Measurements from ENCODE around the gene PRKCE.
"Not testable (repeated sequence)": the region's sequence is repeated elsewhere in the genome, so short reads cannot be mapped to it uniquely, and the experiment has no call there.

The PRKCE gene

DNA sequence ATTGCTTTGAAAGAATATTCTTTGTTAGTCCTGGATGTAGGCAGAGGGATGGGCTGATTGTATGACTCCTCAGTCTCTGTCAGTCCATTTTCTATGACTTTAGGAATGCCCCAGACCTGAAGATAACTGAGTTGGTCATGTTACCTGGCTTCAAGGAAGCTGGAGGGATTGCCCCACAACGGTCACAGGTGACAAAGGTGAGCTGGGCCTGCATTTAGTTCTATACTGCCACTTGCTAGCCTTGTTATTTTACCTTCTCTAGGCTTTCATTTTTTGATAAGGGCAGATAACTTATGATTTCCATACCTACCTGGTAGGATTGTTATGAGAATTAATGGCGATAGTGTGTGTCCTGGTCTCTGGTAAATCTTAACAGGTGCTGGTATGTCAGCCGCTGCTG lies 260.1 kb downstream of the PRKCE start:
- no peak for DNase-seq (ENCODE audit: low read depth)

DNA sequence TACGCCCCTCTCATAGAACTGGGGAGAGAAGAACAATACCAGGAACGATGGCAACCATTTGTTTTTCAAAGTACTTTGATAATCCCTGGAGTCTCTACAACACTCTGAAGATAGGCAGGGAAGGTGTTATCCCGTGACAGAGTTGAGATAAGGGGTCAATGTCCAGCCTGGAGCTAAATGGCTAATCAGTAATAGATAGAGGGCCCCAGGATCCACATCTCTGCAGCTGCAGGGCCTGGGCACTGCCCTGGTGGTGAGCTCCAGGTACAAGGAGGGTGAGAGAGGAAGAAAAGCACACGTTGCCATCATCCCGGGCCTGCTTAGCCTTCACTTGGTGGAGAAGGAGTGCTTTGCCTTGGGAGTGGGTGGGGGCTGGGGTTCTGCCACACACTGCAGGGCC lies 260.6 kb downstream of the PRKCE start:
- DNase-seq (ENCODE audit: low read depth): no peak

DNA sequence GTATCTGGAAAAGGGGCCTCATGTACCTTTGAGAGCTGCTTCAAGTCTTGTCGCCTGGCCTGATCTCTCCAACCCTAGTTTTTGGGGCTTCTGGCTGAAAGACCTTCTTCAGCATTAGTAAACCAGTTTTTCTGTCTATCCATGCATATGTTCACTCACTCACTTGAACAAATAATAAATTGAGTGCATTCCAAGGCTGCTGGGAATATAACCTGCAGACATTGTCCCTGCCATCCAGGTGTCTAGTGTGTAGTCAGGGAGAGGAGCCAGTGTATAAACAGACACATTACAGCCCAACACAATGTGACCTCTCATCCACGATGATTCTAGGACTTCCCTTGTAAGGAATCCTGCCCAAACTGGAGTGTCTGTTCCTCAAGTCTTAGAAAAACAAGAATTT lies 262.1 kb downstream of the PRKCE start:
- no peak for DNase-seq (ENCODE audit: low read depth)

DNA sequence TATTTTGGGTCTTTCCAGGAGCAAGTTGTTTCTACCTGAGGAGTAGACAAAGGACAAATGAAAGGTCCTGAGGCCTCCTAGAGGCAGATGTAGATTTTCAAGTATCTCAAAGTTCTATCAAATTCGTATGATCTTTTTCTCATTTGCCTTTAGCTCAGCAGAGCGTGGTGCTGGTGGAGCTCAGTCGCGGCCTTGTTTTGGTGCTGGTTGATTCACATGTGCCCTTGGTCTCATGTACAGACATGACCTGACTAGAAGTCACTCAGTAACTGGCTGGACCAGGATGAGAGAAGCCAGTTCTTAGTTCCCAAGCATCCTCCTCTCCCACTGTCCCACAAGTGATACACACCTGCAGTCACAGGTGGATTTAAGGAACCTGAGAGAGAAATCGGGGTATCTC lies 264.0 kb downstream of the PRKCE start:
- no peak for DNase-seq (ENCODE audit: low read depth)

DNA sequence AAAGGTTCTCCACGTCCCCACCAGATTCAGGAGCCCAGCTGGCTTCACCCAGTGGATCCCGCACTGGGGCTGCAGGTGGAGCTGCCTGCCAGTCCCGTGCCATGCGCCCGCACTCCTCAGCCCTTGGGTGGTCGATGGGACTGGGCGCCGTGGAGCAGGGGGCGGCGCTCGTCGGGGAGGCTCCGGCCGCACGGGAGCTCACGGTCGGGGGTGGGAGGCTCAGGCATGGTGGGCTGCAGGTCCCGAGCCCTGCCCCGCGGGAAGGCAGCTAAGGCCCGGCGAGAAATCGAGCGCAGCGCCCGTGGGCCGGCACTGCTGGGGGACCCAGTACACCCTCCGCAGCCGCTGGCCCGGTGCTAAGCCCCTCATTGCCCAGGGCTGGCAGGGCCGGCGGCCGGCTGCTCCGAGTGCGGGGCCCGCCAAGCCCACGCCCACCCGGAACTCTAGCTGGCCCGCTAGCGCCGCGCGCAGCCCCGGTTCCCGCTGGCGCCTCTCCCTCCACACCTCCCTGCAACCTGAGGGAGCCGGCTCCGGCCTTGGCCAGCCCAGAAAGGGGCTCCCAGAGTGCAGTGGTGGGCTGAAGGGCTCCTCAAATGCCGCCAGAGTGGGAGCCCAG lies 266.2 kb downstream of the PRKCE start:
- DNase-seq (ENCODE audit: low read depth): not testable (repeated sequence)

DNA sequence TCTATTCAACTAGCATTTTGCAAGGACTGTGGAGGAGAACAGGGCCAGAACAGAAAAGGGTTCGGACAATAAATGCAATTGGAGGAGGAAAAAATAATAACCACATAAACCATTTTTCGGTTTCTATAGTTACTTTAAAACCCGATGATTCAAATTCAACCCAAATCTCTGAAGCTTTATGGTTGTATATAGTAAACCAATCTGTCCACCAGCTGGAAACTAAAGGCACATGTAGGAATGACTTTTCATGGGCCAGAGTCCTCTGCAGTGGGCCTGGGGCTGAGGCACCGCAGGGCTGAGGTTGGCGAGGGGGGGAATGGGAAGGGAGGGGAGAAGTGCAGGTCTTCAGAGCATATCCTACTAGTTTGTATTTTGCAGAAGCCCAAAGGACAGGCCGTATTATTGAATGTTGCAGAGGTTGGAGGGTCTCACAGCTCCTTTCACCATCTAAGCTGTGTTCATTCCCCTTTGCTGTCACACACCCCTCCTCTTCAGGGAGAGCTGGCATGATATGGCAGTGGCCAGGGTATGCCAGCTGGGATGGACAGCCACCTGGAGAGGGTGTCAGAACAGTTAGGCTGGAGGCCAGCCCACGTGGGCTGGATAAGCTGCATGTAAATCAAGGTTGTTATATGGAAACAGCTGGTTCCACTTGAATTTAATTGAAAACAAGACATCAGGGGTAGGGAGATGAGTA lies 267.1 kb downstream of the PRKCE start:
- no peak for DNase-seq (ENCODE audit: low read depth)

DNA sequence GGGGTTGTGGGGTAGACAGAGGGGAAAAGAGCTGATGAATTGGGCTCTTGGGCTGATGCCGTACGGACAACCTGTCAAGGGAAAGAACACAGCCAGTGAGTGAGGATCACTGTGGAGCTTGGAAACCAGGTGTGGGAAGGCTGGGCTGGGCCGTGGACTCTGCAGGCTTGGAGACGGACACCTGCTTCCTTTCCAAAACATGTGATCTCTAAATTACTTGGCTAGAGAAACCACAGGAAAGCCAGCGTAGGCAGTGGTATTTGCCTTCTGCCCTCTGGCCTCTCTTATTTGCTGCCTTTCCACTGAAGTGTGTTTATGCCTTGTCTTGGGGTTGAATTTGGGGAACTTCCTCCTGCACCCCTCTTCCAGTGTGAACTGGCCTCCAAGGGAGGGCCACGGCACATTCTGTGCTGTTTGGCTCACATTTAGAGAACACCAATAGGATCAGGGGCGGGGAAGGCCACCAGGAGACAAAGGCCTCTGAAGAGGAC lies 267.7 kb downstream of the PRKCE start:
- no peak for DNase-seq (ENCODE audit: low read depth)

DNA sequence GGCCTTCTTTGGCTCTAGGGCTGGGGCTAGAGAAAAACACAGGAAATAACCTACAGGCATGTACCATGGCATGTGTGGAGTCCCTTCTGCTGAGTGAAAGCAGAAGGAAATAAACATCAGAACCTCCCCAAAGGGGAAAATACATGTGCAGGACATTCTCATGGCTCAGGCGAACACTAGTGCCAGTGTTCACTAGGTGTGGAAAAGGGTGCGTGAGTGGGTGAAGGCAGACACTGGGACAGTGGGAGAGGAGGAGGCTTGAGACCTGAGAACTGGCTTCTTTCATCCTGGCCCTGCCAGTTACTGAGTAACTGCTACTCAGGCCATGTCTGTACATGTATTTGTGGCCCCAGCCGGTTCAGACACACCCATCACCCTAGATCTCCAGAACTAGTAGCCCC lies 268.2 kb downstream of the PRKCE start:
- no peak for DNase-seq (ENCODE audit: low read depth)

DNA sequence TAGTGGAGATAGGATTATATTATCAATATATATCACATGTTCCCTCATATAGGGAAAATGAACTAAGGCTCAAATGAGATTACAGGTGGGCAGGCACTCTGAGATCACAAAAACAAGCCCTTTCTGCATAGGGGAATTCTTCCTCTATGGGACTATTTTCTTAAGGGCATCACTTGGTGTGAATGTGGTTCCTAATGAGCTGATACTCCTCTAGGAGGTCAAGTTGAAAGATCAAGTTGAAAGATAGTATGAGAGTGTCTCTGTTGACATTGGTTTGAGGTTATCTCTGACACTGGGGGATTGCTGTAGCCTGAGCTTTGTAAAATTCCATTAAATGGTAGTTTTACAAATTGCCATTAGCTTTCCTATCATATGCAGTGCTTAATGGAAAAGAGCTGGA lies 270.4 kb downstream of the PRKCE start:
- DNase-seq (ENCODE audit: low read depth): no peak

DNA sequence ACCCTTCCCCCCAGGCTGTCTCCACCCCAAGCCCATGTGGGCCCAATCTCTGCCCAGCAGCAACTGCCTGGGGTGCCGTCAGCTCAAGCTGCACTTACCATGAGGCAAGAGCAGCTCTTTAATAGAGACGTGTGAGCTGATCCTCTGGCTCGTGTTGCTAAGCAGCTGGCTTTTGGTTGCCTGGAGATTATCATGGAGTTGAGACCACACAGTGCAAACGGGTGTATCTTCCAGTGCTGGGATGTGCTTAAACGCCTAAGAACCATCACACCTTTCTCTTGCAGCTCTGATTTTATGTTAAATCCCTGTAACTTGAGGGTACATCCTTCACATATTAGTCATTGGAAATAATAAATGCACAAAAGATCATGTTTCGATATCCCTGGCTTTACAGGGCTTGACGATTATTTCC lies 271.1 kb downstream of the PRKCE start:
- no peak for DNase-seq (ENCODE audit: low read depth)

DNA sequence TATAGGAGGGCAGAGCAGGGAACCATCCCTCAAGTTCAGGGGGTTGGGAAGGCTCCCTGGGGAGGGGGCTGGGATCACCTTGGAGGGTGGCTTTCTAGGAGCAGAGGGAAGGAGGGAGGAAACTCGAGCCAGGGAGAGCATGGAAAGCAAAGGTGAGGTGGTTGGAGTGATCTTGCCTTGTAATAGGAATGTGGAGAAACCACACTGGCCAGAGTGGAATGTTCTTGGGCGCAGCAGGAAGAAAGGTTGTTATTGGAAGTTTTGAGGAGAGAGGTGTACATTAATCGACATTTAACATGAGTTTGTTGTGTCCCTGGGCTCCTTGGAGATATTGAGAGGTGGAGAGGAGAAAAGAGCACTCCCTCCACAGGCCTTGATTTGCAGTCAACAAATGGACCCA lies 272.2 kb downstream of the PRKCE start:
- no peak for DNase-seq (ENCODE audit: low read depth)

DNA sequence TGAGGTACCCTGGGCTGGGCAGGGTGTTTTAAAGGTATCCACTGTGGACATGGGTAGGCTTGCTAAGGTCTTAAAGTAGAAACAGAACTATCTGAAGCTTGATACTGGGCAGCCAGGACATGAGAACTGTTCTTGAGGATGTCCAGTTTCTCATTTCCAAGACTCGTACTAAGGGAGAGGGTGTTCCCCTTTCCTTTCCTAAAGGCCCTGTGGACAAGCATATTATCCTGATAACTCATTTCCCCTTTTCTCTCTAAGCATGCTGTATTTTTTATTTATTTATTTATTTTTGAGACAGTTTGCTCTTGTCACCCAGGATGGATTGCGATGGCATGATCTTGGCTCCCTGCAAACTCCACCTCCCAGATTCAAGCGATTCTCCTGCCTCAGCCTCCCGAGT lies 273.6 kb downstream of the PRKCE start:
- DNase-seq (ENCODE audit: low read depth): no peak

DNA sequence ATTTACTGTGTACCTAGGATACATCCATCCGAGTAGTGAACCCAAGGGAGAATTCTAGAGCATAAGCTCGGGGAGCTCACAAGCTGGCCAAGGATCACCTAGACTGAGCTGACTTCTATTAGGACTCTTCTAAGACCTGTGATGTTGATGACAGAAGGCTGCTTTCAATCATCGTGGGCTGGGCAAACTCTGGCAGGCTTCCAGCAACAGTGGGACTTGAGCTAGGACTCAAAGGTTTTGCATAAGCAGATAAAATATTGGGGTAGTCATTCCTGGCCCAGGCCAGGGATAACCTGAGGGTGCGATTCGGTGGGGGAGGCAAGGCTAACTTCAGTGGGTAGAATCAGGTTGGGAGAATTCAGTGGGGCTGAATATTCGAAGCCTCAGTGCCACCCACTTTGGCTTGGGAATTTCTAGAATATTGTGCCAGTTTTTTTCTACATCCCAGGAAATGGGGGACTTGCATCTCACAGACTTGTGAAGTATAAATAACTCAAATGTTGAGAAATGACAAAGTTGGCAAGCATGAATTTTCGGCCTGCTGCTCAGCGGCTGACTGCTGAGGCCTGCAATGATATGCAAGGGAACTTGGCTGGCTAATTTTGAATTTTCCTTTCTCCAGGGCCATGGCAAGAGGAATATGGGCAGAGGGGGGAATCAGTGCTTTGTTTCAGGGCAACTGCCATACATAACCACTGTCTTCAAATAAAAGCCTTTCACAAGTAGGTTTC lies 274.3 kb downstream of the PRKCE start:
- DNase-seq (ENCODE audit: low read depth): no peak

DNA sequence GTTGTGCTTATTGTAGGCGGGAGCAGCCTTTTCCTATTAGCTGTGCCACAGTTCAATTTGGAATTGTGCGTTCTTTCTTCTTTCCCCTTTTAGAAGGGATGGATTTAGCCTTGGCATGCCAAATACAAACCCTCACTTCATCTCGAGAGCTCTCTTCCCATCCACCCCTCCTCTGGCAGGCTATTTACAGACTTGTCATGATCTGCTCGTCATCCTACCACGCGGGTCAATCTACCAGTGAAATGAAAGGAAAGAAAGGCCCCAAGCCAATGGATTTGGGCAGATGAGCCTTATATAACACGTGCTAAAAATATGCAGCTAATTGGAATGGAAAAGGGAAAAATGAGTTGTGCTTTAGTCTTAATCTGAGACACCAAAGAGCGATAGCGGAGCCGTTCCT lies 277.5 kb downstream of the PRKCE start:
- no peak for DNase-seq (ENCODE audit: low read depth)

DNA sequence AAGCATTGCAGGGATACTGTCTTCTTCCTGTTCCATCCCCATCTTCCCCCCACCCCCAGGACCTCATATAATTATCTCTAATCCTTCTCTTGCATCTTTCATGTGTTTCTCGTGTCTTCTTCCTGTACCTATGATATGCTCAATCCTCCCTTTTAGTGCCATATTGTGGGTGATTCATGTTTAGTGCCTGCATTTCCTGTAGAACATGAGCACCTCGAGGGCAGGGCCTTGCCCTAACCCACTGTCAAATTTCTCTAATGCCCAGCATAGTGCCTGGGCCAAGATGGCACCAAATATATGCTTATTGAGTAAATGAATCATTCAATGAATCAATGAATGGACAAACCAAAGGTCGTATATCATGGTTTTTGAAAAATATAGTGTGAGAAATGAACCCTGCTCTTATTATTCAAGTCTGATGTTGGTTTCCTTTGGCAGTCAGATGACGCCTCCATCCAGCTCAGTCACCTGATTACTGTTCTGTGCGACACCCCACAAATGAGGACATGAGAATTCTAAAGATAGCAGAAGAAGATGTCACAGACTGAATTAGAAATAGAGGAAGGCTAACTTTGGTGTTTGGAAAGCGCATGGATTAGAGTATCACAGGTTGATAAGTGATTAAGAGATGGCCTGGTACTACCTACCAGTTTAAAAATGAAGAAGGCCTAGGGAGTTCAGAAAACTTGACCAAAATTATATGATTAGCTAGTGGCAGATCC lies 278.4 kb downstream of the PRKCE start:
- no peak for DNase-seq (ENCODE audit: low read depth)

DNA sequence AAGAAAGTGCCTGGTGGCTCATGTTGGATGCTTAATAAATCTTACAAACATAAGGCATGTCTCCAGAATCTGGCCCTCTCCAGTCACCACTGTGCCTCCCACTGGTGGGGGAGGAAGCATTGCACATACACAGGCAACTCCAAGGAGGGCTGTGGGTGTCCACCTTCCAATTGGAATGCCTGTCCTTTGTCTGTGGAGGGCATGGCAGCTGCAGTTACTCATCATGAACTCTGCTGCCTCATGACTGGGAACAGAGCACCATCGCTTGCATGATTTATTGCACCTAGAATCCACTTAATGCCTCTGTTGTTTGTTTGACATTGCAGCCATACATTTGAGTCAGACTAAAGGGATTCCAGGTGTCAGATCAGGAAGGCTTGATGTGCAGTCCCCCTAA lies 278.9 kb downstream of the PRKCE start:
- DNase-seq (ENCODE audit: low read depth): no peak

DNA sequence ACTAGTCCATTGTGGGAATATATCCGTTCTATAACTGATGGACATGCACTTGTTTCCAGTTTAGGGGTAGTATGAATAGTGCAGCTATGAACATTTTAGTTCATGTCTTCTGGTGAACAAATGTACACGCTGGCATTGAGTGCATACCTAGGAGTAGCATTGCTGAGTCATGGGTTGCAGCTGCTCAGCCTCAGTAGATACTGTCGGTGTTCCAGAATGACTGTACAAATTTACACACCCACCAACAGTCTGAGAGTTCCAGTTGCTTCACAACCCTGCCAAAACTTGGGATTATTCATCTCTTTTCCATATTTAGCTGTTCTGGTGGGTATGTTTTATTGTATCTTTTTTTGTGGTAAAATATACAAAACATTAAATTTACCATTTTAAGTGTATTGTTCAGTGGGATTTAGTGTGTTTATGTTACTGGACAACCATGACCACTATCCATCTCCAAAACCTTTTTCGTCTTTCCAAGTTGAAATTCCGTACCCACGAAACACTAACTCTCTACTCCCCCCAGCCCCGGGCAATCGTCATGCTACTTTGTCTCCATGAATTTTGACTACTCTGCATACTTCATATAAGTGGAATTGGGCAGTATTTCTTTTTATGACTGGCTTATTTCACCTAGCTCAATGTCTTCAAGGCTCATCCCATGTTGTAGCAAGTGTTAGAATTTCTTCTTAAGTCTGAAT lies 281.0 kb downstream of the PRKCE start:
- no peak for DNase-seq (ENCODE audit: low read depth)

DNA sequence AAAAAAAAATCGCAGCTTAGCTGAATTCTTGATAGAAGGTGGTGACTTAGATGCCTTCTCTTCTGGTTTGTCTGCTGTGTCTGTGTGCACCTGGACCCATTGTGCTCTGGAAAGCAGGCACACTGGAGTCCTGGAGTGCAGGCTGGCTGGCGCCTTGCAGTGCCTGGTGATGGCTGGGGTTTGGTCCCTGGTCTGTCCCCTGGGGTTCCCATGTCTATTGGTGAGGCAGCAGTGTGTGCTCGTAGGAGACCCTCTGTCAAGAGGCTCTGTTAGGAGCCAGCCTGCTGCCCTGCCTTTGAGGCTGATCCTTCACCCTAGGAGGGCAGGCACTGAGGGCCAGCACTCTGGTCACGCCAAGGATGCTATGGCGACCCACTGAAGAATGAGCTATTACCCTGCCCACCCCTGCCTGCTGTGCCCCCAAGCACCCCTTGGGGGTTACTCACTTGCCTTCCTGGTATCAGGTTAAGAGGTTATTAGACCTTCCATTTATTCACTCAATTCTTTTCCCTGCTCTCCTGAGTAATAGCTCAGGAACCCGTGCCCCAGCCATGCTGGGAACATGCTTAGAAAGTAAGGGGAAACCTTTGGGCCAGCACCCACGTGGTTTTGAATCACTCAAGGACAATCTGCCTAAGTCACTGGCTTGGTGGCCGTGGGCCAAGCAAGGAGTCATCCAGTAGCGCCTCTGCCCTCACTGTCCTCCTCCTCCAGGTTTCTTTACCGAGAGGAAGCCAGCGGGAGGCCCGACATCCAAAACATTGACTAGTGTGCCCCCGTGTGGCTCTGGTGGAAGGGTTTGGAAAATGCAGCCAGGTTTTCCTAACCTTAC lies 284.5 kb downstream of the PRKCE start:
- peak; percentile 14 for DNase-seq (ENCODE audit: low read depth)

DNA sequence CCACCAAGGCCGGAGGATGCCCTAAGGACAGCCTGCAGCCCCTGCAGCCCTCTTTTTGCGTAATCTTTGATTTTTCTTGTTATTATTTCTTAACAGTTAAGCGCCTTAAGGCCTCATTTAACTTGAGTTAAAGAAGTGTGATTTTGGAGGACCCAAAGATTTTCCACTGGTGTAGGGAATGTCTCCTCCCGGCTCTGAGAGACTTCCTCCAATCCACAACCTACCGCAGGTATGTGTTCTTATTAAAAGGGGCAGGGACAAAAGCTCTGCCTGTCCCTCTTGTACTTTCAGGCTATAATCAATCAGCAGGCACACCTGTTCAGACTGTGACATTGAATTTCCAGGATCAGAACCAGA lies 285.1 kb downstream of the PRKCE start:
- no peak for DNase-seq (ENCODE audit: low read depth)

DNA sequence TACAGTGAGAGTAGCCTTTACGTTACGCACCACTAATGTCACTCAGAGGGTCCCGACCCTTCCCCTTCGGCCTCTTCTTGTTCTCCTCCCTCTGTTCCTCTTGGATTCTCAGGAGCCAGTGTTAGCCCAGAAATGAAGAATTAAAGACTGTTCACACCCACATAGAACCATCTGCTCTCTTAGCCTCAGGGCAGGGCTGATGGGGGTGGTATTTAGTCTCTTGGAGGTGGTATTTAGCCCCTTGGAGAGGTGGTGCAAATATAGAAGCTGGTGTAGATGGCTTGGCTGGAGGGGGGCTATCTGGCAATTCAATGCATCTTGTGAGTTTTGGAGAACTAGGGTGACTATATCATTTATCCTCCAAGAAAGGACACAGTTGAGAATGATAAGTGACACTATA lies 286.5 kb downstream of the PRKCE start:
- no peak for DNase-seq (ENCODE audit: low read depth)

Data from activated T-cell treated with anti-CD3 and anti-CD28 coated beads for 1 hour (primary cell).